GM12892 (cell line): ENCODE results near the gene BIRC2.
A peak's percentile ranks its signal among the peaks of the same experiment; 100 is the strongest.

Experiments used
- DNase-seq: peaks from one replicate; pipeline ENCODE4 v3.0.0; 2011; ENCODE audit not compliant: insufficient read length
- FAIRE-seq: peaks from 2 replicates; lab custom pipeline; 2011; peaks lifted over from hg19 to GRCh38; lab: Jason Lieb, UNC
- POLR2A ChIP-seq: IDR thresholded peaks from 2 replicates; pipeline ENCODE4 v1.6.1; 2011; ENCODE audit warnings: low read depth, low read length, control low read depth
- POLR2AphosphoS5 ChIP-seq: IDR thresholded peaks from 2 replicates; pipeline ENCODE4 v1.6.1; 2011; ENCODE audit warnings: low read depth, low read length, control low read depth
- TAF1 ChIP-seq: IDR thresholded peaks from 2 replicates; pipeline ENCODE4 v1.6.1; 2011; ENCODE audit warnings: low read depth, mild to moderate bottlenecking, control low read depth, low read length, borderline replicate concordance

The BIRC2 gene

GRCh38 chr11:102383839-102384238, 36.8 kb downstream of the BIRC2 start:
- FAIRE-seq, result peak; percentile 5
- TF ChIP-seq POLR2A (no peak), TAF1 (no peak), POLR2AphosphoS5 (no peak)
- DNase-seq, result no peak

- TF ChIP-seq POLR2AphosphoS5 (no peak), TAF1 (no peak), POLR2A (no peak)
- DNase-seq (no peak), FAIRE-seq (no peak)
These were observed 37.5 kb downstream of the BIRC2 start for GRCh38 chr11:102384419-102385079.

GRCh38 chr11:102385085-102386007, 38.3 kb downstream of the BIRC2 start:
- FAIRE-seq, result no peak
- TF ChIP-seq TAF1 (no peak), POLR2A (no peak), POLR2AphosphoS5 (no peak)
- DNase-seq, result no peak

- no peak for DNase-seq
- peak; percentile 53 for FAIRE-seq
- TF ChIP-seq POLR2A, result no peak
- no peak for TF ChIP-seq TAF1
- no peak for TF ChIP-seq POLR2AphosphoS5
These were observed 39.2 kb downstream of the BIRC2 start for GRCh38 chr11:102386136-102386734.

- FAIRE-seq, result no peak
- TF ChIP-seq TAF1 (no peak), POLR2AphosphoS5 (no peak), POLR2A (no peak)
- DNase-seq, result no peak
These were observed 40.2 kb downstream of the BIRC2 start for GRCh38 chr11:102387043-102387781.

GRCh38 chr11:102389253-102389652, 42.2 kb downstream of the BIRC2 start:
- peak; percentile 36 for FAIRE-seq
- TF ChIP-seq POLR2AphosphoS5 (no peak), TAF1 (no peak), POLR2A (no peak)
- DNase-seq, result no peak

GRCh38 chr11:102390667-102391465, 43.9 kb downstream of the BIRC2 start:
- FAIRE-seq (peak; percentile 89), DNase-seq (peak; percentile 28)
- TF ChIP-seq POLR2AphosphoS5 (no peak), TAF1 (no peak), POLR2A (no peak)

- FAIRE-seq, result no peak
- DNase-seq, result no peak
- TF ChIP-seq POLR2A, result no peak
- TF ChIP-seq POLR2AphosphoS5, result no peak
- no peak for TF ChIP-seq TAF1
These were observed 44.7 kb downstream of the BIRC2 start for GRCh38 chr11:102391549-102392237.

DNA sequence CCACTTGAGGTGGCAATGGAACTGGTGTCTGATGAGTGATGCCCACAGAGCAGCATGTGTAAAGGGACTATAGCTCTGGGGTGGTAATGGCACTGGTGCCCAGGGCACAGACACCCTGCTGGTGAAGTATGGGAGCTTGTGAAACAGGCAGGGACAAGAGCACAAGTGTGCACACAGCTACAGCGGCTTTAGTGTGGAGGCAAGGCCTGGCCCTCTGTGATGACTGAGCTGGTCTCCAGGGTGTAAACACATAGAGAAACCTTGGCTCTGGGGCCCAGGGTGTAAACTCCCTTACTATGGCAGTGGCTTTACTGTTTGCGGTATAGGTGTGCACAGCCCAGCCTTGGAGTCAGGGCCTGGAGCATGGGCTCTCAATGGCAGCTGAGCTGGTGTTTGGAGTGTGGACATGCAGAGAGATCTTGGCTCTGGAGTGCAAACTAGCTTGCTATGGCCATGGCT, 46.3 kb downstream of the BIRC2 start:
- DNase-seq (no peak), FAIRE-seq (peak; percentile 42)
- no peak for TF ChIP-seq TAF1
- TF ChIP-seq POLR2AphosphoS5, result 0 out of 2 replicates have a peak, but pooled peaks have one; percentile 28
- TF ChIP-seq POLR2A, result 0 out of 2 replicates have a peak, but pooled peaks have one; percentile 34
